Stimulated activated CD4-positive, alpha-beta T cell treated with anti-CD3 and anti-CD28 coated beads, Interleukin-1b, Interleukin-23, amount 100 ng/mL, for 24 hours (primary cell): ENCODE results near the gene KANSL3.
"Not testable (repeated sequence)": the region's sequence is repeated elsewhere in the genome, so short reads cannot be mapped to it uniquely, and the experiment has no call there.

Experiments used
- DNase-seq, 4 experiments: peaks; one replicate each; pipeline ENCODE4 v3.0.0-alpha.2; 2020; ENCODE audit warnings: low read depth in 4 of 4, low spot score in 1 of 4

The KANSL3 gene

DNA sequence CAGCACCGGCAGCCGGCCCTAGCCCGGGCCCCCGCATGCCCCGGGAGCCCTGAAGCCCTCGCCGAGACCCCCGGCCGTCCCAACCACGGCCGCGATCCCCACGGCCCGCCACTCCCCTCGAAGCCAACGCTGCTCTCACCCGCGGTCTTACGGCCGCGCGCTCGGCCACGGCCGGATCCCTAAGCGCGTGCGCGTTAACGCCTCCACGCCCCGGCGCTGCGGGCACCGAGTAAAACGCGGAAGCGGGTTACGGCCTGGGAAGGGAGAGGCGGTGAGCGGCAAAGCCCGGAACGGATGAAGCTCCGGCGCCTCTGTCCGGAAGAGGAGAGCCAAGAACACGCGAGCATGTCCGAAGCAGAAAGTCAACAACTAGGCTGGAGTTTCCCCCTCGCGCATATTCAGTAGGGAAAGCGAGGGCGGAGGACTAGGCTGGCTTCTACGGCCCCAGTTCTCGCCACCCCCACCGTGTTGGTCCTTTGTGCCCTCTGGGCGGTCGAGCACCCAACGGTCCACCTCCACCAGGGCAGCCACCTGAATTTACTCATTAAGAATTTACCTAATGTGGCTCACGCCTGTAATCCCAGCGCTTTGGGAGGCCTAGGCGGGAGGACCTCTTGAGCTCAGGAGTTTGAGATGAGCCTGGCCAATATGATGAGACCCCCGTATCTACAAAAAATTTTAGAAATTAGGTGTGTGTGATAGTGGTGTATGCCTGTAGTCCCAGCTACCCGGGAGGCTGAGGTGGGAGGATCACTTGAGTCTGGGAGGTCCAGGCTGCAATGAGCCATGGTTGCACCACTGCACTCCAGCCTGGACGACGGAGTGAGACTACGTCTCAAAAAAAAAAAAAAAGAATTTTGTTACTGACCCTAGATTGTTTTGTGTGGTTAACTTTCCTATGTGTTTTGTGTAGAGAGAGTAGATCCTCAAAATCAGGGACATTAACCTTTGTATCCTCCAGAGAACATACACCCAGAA lies at the start of gene KANSL3:
TSS of gene KANSL3 (minus strand) at position 169 of the 978 bp plus-strand sequence. CDS start 1,177 bp downstream, outside the sequence.
- DNase-seq: peak; percentile 79 to 84 (median 83)

DNA sequence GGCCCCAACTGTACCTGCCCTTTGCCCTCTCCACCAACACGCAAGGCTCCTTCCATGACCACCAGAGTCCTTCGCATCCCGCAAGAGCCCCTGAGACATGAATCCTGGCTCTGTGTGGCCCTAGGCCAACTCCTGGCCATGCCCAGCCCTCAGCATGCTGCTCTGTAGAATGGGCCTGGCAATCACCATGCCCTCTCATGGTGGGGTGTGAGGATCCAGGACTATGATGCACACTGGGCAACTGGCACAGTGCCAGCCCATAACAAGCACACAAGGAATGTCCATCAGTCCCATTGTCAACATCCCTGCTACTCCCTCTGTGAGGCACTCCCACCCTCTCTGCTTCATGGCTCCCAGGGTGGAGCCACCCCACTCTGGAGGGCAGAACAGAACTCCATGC lies 49.2 kb upstream of the KANSL3 start:
- no peak for DNase-seq

DNA sequence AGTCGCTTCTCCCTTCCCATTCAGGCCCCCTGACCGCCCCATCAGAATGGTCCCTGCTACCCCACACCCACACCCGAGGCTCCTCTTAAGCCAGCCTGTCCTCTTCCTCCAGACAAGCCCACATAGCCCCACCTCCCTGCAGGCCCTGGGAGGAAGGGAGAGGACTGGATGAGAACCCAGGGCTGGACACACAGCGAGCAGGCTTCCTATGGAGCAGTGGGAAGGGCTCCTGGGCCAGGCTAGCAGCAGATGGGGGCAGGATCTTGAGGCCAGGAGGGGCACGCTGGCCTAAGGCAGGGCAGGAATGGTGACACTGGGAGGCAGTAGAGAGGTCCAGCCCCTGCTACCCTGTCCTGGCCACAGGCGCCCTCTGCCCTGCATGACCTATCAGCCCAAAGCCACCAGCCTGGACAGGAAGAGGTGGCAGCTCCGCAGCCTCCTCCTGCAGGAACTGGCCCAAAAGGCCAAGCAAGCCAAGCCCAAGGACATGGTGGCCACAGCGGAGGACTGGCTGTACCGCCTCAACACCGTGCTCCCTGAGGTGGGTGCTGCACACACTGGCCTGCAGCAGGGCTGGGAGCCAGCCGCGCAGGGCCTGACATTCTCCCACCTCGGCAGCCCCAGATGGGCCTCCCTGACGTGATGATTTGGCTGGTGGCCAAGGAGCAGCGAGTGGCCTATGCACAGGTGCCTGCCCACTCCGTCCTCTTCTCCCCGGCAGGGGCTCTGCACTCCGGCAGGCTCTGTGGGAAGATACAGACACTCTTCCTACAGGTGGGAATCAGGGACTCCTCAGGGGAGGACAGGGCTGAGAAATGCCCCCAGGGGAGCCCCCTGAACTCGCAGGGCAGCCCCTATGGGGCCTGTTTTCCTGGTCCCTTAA lies 47.7 kb upstream of the KANSL3 start:
- no peak for DNase-seq

DNA sequence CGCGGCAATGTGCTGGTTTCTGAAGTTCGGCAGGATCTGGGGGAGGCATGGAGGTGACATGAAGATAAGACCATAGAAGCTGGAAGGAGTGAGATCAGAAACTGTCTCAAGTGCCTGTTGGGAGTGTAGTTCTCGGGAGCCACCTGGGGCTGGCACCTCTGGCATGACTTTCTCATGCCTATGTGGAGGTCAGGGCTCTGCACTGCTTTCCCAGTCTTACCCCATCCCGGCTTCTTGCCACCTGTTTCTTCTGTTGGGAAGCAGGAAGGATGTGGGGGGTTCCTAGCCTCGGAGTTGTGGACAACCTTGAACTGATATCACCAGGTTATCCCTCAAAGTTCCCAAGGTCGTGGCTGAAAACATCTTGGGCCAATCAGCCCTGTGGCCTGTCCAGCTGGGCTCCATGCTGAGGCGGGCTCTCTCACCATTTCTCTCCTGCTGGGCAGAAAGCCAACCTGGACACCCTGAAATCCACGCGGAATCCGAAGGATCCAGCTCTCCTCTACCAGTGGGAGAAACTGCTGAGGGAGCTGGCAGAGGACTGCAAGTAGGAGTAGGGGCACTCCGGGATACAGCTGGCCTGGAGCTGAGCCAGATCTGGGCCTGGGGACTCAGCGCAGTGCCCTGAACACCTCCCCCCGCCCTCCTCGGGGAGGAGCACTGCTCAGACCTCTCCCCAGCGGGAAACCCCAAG lies 46.9 kb upstream of the KANSL3 start:
- DNase-seq: no peak

DNA sequence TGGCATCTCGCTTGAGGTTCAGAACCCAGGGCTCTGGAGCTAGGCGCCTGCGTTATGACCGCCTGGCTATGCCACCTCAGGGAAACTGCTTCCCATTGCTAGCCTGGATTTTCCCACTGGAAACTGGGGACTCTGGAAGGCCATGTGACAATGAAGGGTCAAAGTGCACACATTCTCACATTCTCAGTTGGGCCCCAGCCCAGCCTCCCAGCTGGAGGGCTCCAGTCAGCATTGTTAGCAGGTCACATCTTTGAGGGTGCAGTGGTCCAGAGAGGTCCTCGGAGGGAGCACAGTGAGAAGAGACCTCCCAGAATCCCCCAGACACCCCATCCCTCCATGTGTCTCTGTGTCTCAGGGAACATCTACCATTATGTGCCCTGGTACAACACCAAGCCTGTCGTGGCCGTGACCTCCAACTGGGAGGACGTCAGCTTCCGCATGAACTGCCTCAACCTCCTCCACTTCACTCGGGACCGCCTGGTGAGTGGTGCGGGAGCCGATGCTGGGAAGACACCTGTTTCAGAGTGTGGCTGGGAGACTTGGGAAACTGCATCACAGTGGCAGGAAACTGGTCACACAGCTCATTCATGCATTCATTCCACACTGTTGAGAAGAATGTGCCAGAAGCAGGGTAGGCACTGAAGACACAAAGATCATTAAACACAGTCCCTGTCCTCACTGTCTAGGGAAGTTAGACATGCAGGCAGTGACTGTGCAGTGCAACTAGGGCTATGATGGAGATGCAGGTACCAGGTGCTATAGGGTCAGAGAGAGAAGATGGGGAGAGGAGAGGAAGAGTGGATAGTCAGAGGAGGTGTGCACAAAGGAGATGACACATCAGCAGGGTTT lies 46.1 kb upstream of the KANSL3 start:
- no peak for DNase-seq

DNA sequence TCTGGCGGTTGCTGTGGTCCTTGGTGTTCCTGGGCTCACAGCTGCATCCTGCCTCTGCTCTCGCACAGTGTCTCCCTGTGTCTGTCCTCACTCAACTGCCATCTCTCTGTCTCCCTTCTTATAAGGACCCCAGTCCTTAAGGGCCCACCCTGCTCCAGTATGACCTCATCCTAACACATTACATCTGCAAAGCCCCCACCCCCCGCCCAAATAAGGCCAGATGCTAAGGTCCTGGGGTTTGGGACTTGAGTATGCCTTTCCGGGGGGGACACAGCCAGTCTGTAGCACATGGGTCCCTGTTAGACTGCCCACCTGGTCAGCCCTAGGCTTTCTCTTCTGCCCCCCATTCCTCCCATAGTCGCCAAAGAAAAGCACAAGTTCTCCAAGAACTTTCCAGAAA lies 45.2 kb upstream of the KANSL3 start:
- DNase-seq: no peak

DNA sequence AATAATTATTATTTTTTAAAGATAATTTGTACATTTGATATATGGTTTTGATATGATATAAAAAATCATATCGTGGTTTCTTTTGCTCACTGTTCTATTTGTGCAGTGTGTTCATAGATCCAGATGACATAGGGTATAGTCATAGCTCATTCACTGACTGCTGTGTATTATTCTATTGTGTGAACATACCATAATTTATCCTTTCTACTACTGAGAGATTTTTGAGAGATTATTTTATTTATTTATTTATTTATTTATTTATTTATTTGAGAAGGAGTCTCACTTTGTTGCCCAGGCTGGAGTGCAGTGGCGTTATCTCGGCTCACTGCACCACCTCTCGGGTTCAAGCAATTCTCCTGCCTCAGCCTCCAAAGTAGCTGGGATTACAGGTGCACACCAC lies 43.4 kb upstream of the KANSL3 start:
- DNase-seq: no peak

DNA sequence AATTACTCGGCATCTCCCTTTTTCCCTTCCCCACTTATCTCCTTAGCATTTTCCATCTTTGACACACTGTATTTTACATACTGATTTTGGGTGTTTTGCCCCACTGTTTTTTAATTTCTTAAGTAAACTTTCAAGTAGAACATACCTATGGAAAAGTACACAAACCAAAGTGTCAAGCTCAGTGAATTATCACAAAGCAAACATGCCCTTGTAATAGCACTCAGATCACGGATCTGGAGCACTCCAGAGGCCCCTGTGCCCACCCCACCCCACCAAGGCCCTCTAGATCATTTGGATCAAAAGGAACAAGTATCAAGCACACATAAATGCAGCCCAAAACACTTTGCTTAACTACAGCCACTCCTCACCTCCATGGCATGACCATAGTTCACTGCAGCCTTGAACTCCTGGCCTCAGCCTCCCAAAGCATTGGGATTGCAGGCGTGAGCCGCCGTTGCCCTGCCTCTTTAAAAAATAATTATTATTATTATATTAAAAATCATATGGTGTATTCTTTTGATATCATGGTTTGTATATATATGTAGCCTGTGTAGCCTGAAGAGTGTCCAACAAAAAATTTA lies 42.5 kb upstream of the KANSL3 start:
- DNase-seq: no peak

DNA sequence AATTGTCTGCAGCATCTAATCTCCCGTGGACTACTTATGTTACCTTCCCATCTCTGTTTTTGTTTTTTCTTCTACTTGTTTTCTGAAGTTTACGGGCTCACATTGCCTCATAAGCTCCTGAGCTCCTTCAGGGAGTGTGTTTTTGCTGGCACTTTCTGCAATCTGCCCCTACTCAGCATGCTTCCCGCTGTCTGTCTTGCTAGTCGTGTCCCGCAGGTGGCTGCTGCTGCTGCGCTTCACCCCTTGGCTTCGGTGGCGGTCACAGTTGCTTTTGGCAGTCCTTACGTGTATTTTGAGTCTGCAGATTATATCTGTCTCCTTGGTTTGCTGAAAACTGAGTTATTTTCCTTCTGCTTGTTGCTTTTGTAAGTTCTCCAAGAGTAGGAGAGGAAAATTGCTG lies 41.7 kb upstream of the KANSL3 start:
- DNase-seq: no peak

DNA sequence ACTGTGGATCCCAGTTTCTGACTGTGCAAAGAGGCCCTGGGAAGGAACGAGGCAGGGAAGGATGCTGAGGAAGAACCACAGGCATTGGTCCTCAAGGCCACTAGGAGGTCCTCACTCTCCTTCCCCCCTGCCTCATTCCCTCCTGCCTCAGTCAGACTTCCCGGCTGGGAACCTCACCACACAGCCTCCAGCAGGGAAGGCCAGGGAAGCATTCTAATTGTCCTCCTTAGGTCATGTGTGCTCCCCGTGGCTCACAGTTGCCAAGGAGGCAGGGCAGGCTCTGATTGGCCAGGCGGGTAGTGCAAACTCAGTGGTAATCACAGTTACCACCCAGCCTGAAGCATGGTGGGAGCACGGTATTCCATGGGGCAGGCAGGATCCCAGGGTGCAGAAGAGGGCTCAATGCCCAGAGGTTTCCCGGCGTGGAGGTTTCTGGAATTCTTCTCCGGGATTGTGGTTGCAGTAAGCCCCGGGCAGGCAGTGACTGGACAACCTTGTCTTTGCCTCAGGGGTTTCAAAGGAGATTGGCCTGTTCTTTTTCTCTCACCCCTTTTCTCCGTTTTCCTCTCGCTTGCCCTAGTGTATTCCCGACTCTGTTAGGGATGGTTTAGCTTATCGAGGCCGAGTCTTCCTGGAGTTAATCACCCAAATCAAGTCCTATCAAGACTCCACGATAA lies 31.6 kb upstream of the KANSL3 start:
- DNase-seq: no peak

DNA sequence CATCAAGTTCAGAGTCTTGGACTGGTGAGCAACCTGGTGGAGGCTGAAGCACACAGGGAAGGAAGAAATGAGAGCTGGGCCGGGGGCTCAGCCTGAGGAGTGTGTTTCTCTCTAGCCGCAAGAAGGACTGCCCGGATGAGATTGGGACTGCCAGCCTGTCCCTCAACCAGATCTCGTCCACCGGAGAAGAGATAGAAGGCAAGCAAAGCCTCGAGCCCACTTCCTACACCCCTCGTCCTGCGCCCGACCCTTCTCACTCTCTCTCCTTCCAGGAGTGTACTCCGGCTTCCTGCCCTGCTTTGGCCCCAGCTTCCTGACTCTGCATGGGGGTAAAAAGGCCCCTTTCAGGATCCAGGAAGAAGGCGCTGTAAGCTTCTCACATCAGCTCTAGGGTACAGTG lies 30.7 kb upstream of the KANSL3 start:
- no peak for DNase-seq

DNA sequence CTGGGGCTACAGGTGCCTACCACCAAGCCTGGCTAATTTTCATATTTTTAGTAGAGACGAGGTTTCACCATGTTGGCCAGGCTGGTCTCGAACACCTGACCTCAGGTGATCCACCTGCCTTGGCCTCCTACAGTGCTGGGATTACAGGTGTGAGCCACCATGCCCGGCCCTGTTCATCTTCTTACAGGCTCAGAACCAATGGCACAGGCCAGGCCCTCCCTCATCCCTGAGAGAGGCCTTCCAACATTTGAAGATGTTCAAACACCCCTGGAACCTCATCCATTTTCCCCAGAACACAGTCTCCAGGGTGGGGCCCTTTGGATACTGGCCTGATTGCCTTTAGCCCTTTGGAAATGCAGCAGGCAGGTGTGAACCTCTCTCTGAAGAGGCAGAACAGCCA lies 27.6 kb upstream of the KANSL3 start:
- DNase-seq: not testable (repeated sequence)

DNA sequence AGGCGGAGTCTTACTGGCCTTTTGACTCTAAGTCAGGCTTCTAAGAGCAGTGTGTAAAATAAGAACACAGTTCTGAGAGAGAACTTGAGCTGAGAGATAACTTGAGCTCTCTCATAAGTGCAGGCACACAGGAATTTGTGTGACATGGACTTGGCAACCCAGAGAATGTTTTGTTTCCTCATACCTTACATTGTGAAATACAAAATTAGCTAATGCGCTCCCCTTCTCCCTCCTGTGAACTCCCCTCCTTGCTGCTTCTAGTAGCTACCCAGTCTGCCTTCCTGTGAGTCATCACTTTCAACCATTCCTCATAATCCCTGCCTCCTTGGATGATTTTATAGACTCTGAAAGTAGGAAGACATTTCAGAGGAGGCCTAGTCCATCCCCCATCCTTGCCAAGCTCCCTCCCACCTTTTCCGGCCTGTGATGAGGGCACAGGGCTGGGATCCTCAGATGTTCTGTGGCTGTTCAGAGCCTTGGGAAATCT lies 27.0 kb upstream of the KANSL3 start:
- no peak for DNase-seq

DNA sequence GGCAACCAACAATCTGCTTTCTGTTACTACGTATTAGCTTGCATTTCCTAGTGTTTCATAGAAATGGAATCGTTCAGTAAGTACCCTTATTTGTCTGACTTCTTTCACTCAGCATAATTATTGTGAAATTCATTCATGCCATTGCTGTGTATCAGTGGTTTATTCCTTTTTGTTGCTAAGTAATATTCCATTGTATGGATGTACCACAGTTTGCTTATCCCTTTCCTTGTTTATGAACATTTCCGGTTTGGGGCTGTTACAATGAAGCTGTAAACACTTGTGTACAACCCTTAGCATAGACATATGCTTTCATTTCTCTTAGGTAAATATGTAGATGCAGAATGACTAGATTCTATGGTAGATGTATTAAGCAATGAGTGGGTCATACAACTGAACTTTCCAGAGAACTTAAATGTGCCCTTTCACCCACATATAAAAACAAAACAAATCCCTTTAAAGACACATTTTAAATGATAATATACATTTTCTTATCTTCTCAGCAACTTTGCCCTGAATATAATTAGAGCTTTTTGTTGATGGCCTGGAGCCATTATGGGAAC lies 26.3 kb upstream of the KANSL3 start:
- DNase-seq: no peak

DNA sequence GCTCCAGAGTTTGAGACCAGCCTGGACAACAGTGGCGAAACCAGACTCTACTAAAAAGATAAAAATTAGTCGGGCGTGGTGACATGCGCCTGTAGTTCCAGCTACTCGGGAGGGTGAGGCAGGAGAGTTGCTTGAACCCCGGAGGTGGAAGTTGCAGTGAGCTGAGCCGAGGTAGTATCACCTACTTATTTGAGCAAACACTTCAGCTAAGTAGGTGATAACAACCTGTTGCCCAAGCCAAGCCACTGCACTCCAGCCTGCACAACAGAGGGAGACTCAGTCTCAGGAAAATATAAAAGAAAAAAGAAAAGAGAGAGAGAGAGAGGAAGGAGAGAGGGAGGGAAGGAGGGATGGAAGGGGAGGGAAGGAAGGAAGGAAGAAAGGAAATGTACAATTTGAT lies 25.7 kb upstream of the KANSL3 start:
- no peak for DNase-seq

DNA sequence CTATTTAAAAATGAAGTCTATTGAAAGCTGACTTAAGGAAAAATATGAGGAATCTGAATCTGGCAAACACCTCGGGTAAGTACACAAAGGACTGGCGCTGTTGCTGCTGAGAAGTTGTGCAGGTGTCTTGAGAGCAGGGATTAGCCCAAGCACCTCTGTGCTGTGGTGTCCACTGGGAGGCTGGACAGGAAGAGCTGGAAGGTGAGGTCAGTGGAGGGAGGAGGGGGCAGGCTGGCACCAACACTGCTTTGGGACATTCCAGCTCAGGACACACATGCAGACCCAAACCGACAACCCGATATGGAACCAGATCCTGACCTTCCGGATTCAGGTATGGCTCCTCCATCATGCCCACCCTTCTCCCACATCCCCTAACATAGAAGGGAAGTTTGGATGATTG lies 25.1 kb upstream of the KANSL3 start:
- no peak for DNase-seq

DNA sequence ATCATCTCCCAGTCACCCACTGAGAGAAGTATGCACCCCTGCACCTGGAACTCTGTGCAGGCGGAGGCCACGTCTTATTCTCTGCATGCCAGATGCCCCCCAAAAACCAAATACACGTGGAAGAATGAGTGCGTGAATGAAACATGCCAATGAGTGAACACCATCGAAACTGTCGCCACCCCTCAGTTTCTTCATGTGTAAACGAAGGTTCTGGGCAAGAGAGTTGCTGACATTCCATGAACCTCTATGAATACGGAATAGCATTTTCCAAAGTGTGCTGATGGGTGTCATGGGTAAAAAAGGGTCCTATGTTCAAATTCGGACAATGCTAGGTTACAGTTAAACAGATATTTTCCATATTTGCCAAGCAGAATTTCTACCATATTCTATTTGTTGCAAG lies 24.2 kb upstream of the KANSL3 start:
- no peak for DNase-seq

DNA sequence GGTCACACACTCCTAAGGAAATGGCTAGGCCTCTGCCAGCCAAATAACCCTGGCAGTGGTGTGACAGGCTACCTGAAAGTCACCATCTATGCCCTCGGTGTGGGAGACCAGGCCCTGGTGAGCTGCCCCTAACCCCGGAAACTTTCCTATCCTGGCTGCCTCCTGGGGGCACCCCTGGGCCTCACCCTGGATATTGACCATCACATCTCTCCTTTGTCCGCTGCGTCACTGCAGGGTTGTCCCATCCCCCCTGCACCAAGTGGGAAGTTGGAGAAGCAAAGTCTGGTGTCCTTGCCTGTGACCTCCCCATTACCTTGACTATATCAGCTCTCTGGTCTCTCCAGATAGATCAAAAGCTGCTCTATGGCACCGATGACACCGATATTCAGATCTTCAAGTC lies 23.2 kb upstream of the KANSL3 start:
- DNase-seq: no peak

DNA sequence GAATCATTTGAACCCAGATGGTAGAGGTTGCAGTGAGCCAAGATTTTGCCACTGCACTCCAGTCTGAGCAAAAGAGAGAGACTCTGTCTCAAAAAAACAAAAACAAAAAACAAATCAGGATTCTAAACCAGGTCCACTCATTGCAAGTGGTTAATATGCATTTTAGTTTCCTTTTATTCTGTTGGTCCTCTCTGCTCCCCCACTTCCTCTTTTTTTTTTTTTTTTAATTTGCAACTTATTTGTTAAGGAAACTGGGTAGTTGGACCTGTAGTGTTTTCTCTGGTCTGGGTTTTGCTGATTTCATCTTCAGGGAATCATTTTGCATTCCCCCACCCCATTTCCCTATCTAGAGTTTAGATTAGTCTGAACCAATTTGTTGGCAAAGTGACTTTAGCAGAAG lies 18.4 kb upstream of the KANSL3 start:
- DNase-seq: no peak
